ENCODE data around the gene CD99.

DNA sequence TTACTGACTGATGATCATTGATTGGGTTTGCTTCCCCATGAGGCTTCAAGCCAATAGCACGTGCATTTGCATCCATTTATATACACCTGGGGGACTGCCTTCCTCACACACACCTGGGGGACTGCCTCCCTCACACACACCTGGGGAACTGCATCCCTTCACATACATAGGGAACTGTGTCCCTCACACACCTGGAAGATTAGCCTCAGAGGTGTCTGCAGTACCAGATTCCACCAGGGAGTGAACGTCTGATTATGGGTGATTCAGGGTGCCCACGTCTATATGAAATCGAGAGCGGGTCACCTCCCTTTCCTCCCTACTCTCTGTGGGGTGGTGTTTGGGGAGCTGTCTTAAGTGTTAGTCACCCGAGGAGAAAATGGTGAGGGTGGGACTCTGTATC is 16.9 kb downstream of the CD99 start:
- TF ChIP-seq, protein P1, sequence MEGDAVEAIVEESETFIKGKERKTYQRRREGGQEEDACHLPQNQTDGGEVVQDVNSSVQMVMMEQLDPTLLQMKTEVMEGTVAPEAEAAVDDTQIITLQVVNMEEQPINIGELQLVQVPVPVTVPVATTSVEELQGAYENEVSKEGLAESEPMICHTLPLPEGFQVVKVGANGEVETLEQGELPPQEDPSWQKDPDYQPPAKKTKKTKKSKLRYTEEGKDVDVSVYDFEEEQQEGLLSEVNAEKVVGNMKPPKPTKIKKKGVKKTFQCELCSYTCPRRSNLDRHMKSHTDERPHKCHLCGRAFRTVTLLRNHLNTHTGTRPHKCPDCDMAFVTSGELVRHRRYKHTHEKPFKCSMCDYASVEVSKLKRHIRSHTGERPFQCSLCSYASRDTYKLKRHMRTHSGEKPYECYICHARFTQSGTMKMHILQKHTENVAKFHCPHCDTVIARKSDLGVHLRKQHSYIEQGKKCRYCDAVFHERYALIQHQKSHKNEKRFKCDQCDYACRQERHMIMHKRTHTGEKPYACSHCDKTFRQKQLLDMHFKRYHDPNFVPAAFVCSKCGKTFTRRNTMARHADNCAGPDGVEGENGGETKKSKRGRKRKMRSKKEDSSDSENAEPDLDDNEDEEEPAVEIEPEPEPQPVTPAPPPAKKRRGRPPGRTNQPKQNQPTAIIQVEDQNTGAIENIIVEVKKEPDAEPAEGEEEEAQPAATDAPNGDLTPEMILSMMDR (IDR thresholded peaks at IDR 0.05) = no peak
- no peak for TF ChIP-seq POLR2A (IDR thresholded peaks at IDR 0.05)
- TF ChIP-seq EP300 (IDR thresholded peaks at IDR 0.05) = no peak
- no peak for TF ChIP-seq POLR2AphosphoS5 (IDR thresholded peaks at IDR 0.05)
